Stimulated activated CD4-positive, alpha-beta T cell treated with anti-CD3 and anti-CD28 coated beads, Interleukin-4, amount 100 ng/mL, for 4 hours (primary cell): Measurements from ENCODE around the gene CTBP2.
"Not testable (repeated sequence)": the region's sequence is repeated elsewhere in the genome, so short reads cannot be mapped to it uniquely, and the experiment has no call there.

Source experiments
- DNase-seq, 2 experiments: peaks; one replicate each; pipeline ENCODE4 v3.0.0-alpha.2; 2020

Gene CTBP2

DNA sequence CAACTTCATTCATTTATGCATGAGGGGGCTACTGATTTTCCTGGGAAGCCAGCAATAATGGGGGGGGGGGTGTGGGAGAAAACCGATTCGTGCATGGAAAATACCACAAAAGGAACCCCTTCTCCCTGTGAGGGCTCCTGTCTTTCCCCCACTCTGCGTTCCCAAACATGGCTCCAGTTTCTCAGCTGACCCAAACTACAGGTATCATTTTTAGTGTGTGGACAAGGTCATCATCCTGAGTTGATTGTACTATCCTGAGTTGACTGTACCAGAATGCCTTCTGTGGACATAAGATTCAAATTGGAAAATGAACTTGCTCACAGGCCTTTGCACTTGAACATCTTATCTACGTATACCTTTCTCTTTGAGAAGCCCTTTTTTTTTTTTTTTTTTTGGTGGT, 168.5 kb downstream of the CTBP2 start:
- DNase-seq = no peak

DNA sequence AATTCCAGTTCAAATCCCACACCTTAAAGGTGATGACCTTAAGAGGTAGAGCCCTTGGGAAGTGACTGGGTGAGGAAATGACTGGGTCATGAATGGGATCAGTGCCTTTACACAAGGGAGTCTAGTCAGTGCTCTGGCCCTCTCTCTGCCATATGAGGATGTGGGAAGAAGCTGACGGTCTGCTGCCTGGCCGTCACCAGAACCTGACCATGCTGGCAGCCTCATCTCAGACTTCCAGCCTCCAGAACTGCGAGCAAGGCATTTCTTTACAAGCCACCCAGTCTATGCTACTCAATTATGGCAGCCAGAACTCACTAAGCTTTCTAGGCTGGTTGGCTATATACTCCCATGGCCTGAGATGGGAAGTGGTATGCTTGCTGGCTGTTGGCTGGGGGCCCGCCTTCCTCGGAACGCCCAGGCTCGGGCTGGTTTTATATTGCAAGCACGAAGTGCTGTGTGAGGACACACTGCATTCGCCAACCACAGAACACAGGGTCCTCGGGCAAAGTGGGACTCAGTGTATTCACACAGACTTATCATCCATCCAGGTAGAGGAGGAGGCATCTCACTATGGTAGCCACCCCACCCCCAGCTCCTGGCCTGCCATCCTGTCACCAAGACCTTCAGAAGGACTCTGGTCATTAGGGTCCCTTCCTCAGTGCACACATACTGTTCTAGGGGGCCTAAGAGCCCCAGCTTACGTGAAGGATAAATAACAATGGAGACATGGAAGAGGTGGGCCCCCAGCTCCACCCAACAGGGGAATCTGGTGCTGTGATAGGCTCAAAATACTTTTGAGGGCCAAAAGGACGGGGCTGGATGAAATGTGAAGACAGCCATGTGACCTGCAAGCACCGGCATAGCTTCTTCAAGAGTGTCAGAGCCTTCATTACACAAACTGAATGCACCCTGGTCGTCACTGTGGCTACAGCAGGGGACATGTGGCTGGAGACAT, 169.4 kb downstream of the CTBP2 start:
- DNase-seq = no peak

DNA sequence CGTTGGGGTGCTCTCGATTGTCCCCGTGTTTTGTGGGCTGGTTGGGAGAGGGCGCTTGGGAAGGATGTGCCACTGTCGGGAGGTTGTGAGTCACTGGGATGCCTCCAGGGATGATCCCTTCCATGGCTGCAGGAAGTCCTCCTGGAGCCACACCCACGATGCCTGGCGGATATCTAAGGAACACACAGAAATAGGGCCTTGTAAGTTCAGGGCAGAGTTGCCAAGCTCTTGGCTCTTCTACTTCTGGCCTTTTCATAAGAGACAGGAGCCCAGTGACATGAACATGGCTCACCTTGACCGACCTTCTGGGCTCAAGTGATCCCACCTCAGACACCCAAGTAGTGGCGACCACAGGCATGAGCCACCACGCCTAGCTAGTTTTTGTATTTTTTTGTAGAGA, 170.8 kb downstream of the CTBP2 start:
- DNase-seq = no peak

DNA sequence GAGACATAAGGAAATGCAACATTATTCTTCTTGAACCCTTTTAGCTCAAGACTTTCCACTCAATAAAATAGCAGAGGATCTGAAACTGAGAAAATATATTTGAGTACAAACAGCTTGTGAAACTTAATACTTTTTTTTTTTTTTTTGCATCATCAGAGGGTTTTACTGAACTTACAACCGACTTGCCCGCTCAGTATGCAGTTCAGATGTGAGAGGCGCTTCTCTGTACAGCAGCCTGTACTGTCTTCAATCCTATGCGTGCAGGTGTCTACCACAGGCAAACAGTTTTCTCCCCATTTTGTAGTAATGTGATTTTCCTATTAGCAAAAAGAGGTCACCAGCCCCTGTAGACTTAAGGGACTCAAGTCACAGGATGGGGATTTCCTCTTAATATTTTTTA, 171.6 kb downstream of the CTBP2 start:
- not testable (repeated sequence) for DNase-seq

DNA sequence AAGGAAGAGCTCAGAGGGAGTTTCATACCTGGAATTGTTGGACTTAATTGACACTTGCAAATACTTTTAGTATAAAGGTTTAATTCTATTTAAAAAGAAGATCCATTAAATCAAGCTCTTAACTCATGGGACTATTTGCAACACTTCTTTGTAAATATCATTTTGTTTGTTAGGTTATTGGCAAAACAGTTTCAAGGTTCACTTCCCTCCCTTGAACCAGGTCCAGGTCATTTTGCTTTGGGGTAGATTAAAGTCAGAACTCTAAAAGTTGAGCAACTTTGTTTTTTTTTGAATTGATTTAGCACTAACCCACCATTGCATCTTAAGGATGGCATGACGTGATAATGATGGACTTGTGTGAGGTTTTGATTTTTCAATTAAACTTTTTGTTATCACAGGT, 172.6 kb downstream of the CTBP2 start:
- no peak for DNase-seq

DNA sequence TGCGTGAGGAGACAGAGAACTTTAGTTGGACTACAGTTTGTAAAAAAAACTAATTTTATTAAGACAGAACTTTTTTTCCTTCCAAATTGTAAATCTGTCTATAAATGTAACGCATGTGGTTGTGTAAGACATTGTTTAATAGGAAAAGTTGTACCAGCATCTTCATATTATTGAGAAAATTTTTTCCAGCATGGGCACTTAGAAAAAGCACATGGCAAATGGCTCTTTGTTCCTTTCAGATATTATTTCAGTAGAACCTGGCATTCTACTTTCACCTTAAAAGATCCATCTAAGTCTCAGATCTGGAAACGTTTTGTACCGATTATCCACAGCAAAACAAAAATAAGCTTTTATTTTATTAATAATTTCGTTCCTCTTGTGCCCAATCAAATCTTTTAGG, 175.2 kb downstream of the CTBP2 start:
- no peak for DNase-seq

DNA sequence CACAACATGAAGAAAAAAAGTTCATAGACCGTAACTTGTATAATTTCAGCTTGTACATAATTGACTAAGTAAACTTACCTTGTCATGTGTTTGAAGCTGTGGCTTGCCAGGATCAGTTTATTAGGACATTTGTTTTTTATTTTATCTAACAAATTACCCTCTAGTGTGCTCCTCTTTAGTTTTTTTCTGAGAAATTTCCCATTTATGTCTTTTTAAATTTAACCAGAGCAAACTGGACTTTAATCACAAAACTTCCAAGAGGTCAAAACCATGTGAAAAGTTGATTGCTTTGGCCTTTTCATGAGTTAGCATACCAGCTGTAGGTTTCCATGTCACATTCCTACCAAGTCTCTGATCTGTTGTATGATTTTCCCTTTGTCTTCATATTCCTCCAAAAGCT, 176.0 kb downstream of the CTBP2 start:
- DNase-seq = no peak

DNA sequence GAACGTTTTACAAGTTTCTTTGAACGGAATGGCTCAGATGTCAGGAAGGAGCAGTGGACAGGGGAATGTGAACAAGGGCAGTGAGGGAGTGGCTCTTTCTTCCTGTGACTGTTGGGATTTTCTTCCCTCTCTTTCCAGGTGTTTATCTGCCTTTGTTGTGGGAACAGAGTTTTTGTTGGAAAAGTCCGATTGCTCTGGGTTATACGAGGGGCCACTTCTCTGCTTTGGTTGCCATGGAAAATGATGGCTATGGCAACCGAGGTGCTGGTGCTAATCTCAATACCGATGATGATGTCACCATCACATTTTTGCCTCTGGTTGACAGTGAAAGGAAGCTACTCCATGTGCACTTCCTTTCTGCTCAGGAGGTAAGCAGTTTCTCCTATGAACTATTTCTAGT, 177.0 kb downstream of the CTBP2 start:
- no peak for DNase-seq

DNA sequence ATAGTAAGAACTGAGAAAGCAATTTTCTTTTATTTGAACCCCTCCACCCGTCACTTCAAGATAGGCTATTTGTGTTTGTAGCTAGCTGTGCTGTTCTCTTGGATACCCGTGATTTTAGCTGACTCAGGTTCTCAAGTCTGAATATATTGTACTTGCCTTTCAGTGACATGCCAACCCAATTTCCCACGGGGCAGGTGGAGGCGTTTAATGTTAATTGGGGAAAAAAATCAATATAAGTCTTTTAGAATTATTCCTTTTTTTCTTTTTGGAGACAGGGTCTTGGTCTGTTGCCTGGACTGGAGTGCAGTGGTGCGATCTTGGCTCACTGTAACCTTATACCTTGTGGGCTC, 182.0 kb downstream of the CTBP2 start:
- DNase-seq = no peak

DNA sequence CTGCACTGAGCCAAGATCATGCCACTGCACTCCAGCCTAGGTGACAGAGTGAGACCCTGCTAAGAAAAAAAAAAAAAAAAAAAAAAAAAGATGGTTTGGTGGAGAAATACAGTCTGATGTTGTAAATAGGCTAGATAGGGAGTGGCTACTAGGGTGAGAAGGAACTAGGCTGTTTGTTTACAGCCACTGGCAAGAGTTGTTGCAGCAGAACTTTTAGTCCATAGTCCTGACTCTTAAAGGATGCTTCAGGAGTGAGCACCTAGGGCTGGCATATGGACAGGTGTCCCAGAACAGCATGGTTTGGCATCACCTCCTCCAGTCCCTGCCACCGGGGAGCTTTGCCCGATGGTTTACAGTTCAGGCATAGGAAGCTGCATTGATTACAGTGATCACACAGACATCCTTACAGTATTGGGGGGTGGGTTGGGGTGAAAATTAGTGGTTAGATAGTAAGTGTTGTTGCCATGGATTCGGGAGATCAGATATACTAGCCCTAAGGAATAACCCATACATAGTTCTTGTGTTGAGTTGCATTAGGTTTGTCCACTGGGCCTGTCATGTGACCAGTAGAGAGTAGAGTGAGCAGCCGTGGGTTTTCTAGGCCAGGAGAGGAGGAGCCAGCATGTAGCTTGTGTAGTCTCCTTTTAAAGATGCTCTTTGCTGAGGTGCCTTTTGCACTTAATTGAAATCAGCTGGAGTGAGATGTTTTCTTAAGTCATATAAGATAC, 182.6 kb downstream of the CTBP2 start:
- DNase-seq = no peak

DNA sequence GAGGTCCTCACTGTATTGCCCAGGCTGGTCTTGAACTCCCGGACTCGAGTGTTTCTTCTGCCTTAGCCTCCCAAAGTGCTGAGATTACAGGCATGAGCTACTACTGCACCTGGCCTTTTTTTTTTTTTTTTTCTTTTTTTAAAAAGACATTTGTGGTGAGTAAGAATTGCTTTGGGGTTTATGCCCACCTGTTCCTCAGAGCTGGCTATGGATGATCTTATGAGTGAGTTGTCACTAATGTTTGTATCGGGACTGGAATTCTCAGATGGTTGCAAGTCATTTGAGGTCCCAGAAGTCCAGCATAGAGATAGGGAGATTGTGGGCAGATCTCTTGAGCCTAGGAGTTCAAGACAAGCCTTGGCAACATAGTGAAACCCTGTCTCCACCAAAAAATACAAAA, 183.2 kb downstream of the CTBP2 start:
- no peak for DNase-seq

DNA sequence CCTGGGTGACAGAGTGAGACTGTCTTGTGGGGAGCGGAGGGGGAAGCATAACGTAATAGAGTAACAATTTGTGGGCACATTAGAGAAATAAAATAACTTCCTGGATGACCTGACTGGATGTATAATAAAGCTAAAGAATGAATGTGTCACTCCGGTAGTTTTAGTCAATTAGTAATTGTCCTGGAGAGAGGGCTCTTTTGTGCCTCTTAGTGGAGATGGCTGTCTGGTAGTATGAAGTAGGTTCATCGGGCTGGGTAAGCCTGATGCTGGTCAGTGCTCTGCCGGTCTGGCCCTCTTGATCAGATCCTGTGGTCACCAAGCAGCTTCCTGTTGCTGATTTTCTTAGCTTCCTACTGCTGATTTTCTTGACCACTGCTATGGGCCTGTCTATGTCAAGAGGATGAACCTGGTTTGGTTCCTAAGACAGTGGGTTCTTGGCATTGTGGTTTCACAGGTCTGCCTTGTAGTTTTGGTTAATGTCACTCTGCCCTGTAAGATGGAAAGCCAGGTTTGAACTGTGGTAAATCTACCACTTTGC, 184.3 kb downstream of the CTBP2 start:
- no peak for DNase-seq

DNA sequence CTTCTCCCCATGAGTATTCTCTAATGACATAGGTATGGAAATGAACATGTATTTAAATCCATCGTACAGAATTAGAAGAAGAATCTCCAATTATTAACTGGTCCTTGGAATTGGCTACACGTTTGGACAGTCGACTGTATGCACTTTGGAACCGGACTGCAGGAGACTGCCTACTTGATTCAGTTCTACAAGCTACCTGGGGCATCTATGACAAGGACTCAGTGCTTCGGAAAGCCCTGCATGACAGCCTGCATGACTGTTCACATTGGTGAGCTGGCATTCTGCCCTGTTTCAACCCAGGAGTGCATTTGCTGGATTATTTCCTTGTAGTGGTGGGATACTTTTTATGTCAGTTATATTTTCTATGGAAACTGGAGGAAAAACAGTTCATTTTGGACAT, 186.2 kb downstream of the CTBP2 start:
- DNase-seq = no peak

DNA sequence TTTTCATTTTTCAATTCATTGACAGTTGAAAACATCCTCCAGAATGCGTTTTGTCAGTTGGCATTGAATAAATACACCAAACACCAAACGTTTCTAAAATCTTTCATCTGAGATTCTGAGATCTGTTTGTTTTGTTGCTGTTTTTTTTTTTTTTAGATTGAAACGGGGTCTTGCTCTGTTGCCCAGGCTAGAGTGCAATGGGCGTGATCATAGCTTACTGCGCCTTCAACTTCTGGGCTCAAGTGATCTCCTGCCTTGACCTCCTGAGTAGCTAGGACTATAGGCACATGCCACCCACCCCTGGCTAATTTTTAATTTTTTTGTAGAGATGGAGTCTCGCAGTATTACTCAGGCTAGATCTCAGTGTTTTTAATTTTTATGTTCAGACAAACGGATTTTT, 187.7 kb downstream of the CTBP2 start:
- DNase-seq = no peak

DNA sequence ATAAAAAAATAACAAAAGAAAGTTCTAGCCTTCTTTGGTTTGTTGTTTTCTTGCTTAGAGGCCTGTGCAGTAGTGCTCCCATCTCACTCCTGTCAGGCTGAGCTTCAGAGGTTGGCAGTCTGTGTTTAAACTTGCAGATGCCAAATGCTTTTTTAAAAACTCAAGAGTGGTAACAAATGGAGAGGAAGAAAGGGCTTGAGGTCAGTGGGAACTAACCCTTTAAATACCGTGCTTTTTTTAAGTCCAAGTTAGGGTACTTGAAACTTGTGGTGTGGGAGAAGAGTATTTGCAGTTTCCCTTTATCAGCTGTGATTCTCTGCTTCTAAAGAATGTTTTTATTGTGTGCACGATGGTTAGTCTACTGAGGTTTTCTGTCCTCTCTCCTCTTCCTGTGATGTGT, 189.1 kb downstream of the CTBP2 start:
- DNase-seq = no peak

DNA sequence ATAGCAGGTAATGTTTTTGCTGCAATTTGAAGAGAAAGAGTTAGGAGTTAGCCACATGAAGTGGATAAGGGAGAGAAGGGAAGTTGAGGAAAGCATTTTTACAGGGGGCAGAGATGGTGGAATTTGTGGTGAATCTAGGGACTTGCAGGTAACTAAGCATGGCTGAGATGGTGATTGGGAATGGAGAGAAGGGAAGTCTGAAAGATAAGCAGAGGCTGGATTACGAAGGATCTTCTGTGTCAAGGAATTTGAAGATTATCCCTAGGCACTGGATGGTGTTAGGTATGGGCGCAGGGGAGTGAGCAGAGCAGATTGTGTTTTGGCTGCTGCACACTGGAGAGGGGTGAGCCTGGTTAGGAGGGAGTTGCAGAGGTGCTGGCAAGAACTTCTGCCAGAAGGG, 193.1 kb downstream of the CTBP2 start:
- DNase-seq = no peak

DNA sequence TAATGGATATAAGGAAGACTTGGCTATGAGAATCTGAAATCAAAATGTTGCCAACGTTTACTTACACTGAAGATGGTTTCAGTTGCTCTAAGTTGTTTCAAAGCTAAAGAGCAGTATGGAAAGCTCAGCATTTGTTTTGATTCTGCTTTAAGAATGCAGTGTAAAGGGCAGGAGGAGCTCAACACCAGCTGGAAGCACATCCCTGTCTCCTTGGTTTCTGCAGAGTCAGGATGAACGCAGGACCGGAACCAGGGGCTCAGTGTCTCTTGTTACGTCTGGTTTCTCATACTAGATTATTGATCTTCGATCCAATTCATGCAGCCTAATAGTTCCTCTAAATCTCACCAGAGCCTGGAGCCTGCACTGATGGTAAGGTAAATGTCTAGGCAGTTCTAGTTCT, 194.4 kb downstream of the CTBP2 start:
- no peak for DNase-seq

DNA sequence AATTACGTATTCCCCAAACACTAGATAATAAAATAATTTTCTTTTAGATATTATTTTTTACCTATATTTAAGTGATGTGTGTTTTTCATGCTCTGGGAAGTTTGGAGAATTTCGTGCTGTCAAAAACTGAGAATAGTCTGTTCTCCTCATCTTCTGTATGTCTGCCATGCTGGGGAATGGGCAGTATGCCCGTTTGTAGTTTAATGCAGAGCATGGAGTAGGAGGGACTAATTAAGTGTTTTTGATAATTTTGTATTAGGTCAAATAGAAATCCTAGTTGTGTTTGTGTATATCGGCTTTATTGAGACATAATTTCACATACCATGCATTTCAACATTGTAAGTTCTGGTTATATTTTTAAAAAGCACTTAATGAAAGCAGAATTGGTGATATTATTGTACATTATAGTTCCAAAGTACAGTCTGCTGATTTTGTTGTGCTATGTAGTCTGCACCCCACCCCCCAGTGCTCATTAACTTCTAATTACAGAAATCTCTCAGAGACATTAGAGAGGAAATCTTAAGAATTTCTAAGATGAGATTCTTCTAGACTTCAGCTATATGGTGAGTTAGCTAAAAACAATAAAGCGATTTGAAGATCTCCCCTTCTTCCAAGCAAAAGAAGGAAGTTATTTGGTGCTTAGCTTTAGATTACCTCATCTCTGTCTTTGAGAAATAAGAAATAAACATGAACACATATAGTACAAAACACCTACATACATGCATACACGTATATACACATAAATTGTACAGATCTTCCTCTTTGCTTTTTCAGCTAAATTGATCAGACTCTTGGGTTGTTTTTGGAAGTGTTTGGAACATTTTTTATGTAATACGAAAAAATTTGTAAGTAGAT, 196.3 kb downstream of the CTBP2 start:
- no peak for DNase-seq

DNA sequence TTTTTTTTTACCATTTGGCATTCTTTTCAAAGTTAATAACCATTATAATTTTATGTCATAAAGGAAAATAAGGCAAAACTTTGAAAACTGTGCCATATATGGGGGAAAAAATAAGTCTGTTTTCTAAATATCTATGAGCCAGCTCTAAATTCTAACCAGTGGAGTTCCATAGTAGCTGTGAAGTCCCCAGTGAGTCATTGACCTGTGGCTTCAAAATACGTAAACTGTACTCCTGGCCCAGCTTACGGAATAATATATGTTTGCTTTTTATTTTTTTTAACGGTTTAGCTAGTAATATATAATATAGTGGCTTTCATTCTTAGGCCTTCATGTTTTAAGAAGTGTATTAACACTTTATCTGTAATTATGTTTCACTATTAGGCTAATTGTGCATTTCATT, 197.9 kb downstream of the CTBP2 start:
- DNase-seq = no peak

DNA sequence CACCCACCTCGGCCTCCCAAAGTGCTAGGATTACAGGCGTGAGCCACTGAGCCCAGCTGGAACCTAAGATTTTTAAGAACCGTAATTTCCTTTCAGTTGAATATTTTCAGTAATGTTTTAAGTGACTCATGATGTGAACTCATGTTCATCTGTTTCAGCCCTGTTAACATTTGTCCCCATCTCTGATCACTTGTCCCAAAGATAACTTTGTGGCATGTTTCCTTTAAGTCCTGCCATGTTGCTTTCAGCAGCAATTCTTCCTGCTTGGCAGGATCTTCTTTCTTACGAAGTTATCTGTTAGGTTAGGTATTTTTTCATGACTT, 199.2 kb downstream of the CTBP2 start:
- DNase-seq = no peak

DNA sequence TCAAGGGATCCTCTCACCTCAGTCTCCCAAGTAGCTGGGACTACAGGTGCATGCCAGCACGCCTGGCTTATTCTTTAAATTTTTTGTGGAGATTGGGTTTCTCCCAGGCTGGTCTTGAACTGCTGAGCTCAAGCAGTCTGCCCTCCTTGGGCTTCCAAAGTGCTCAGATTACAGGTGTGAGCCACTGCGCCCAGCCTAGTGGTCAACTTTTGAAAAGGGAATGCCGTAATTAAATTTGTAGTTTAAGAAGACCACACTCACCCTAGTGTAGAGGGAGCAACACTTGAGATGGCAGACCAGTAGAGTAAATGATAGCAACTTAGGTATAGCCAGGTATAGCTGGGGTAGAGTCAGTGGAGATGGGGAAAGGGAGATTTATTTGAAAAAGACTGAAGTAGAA, 200.8 kb downstream of the CTBP2 start:
- DNase-seq = no peak

DNA sequence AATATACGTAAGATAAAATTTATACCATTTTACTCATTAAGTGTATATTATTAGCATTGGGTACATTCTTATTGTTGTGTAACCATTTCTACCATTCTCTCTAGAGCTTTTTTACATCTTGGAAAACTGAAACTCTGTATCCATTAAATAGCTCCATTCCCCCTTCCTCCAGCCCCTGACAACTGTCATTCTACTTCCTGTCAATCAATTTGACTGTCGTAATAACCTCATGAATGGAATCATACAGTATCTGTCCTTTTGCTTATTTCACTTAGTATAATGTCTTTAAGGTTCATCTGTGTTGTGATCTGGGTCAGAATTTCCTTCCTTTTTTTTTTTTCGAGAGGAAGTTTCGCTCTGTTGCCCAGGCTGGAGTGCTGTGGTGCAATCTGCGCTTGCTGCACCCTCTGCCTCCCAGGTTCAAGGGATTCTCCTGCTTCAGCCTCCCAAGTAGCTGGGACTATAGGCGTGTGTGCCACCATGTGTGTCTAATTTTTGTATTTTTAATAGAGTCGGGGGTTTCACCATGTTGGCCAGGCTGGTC, 202.9 kb downstream of the CTBP2 start:
- DNase-seq = no peak

DNA sequence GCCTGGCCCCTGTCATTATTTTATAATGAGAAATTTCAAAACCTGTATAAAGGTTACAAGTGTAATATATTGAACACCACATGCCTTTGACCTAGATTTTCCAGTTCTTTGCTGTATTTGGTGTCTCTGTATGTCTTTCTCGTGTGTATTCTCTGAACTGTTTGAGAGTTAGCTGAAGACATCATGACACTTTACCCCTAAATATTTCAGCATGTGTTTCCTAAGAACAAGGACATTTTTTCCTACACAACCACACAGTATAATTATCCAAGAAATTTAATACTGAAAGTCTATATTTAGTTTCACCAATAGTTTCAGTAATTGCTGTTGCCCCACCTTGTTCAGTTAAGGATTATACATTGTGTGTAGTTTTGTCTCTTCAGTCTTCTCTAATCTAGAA, 203.6 kb downstream of the CTBP2 start:
- DNase-seq = no peak
